Measurements from ENCODE around the gene TRIM49D2.
"Not testable (repeated sequence)": the region's sequence is repeated elsewhere in the genome, so short reads cannot be mapped to it uniquely, and the experiment has no call there.

TRIM49D2 gene, protein sequence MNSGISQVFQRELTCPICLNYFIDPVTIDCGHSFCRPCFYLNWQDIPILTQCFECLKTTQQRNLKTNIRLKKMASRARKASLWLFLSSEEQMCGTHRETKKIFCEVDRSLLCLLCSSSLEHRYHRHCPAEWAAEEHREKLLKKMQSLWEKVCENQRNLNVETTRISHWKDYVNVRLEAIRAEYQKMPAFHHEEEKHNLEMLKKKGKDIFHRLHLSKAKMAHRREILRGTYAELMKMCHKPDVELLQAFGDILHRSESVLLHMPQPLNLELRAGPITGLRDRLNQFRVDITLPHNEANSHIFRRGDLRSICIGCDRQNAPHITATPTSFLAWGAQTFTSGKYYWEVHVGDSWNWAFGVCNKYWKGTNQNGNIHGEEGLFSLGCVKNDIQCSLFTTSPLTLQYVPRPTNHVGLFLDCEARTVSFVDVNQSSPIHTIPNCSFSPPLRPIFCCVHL

DNA sequence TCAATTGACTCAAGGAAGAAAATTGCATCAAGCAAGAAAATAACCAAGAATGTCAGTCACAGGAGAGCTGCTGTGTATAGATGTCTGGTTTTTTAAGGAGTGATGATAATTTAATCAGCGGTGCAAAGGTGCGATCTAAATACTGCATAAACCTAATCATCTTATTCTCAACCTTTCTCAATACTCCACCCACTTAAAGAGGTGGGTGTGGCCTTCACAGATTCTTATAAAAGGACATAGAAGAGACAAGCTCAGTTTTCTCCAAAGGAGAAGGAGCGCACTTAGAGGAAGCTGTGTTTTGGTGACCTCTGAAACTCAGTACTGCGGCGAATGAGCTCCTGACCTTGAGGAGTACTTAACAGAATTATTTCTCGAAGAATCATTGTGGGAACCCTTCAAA is at the start of gene TRIM49D2:
TRIM49D2 (plus strand) TSS at position 301 of the 400 bp plus-strand sequence. CDS start 2,698 bp downstream, outside the sequence.
- not testable (repeated sequence) for DNase-seq

DNA sequence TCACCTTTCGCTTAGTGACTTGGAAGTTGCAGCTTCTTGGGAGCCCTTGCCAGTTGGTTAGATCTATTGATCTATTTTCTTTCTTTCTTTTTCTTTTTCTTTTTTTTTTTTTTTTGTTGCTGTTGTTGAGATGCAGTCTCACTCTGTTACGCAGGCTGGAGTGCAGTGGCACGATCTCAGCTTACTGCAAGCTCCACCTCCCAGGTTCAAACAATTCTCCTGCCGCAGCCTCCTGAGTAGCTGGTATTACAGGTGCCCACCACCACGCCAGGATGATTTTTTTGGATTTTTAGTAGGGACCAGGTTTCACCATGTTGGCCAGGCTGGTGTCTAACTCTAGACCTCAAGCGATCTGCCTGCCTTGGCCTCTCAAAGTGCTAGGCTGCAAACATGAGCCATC is 46.4 kb upstream of the TRIM49D2 start:
- DNase-seq: not testable (repeated sequence)

DNA sequence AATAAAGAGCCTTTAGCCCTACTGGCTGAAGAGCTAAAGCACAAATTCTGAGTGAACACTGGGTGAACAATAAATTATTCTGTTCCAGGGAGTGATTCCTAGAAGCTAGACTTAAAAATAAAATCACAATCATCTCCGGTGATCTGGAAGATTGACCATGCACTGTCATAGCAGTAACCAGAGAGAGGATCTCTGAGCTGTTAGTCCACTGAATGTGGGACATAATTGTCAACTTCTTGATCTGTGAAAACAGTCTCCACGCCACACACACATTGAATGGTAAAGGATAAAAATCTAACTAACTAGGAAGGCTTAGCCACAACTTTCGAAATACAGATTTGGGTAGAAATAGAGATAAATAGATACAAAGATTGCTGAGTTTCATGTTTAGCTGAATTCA is 30.6 kb upstream of the TRIM49D2 start:
- DNase-seq: not testable (repeated sequence)

DNA sequence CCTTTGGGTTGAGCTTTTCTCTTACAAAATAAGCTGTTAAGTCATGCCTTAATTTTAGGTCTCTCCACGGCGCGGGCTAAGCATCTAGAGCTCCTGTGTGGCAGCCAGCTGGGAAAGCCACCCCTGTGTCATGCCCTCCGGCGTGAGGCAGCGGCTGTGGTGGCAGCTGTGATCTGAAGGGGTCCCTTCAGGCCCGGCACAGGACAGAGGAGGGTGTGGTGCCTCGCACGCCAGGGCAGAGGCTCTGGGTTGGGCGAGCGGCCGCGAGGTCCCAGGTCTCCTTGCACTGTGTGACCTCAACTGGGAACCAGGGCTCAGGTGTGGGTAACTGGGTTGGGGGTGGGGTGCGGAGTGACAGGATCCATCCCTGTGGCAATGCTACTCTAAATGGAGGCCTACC is 23.1 kb upstream of the TRIM49D2 start:
- not testable (repeated sequence) for DNase-seq

DNA sequence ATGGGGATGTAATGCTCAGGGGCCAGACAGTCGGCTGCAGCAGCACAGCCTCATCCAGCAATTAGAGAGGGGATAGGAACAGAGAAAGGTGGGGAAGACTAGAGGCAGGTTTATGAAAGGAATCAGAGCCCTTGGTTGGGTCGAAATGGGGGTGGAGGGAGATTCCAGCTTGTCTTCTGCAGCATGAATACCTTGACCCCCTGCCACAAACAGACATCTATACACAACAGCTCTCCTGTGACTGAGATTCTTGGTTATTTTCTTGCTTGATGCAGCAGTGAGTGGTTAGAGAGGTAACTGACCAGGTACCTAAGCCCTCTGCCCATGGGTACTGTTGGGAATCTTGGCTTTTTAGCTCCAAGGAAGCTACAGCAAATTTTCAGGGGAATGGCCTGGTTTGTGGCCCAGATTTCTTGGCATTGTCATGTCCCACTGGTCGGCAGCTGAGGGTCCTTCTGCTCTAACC is 1.6 kb upstream of the TRIM49D2 start, which contains the start of gene TRIM49D1:
TRIM49D1 (minus strand) TSS at position 51 of the 466 bp plus-strand sequence. CDS start 4,535 bp downstream, outside the sequence.
- DNase-seq: no peak

DNA sequence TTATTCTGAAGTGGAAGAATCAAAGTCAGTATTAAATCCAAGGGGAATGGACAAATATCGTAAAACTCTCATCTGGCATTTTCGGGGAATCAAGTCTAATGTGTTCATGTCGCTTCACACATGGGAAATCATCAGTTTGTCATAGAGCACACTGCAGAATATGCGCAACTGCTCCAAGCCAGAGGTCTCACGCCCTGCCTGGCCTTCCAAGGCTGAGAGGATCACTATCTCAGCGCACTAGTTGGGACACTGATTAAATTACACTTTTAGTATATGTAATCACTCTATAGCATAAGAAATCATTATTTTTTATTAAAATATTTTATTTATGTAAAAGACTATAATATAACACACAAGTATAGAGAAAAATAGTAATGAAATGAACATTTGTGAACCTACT is 37.0 kb downstream of the TRIM49D2 start:
- not testable (repeated sequence) for DNase-seq

DNA sequence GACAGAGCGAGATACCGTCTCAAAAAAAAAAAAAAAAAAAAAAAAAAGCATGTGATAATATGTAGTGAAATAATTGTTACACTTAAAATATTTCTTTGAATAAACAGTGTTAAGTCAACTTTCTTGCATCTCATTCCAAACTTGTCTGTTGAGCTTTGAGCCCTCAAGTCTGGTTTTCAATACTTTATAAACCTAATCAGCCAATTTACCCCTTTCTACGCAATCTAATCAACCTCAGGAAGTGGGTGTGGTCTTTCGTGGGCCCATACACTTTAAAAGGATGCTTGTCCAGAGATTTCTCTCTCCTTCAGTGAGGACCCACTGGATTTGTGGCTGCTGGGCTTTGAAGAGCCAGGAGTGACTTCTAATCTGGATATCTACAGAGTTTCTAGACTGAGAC is 41.9 kb downstream of the TRIM49D2 start, which contains the start of gene TRIM64:
TRIM64 (plus strand) TSS at position 301 of the 400 bp plus-strand sequence. CDS start 2,467 bp downstream, outside the sequence.
- DNase-seq: not testable (repeated sequence)
